ENCODE data around the gene PEF1.

PEF1 gene

GRCh38 chr1:31675756-31676155, 31.1 kb upstream of the PEF1 start:
- Histone ChIP-seq H3K27me3 (replicated peaks; ENCODE audit: control insufficient read depth, insufficient read depth, low read length) (no peaks in the 10 kb centered on the region), H3K4me3 (replicated peaks; ENCODE audit: low read depth, low read length) (no peak overlapping the region), H3K36me3 (ENCODE audit: control insufficient read depth, insufficient read depth, low read length) (no peaks in the 10 kb centered on the region)
- TF ChIP-seq CTCF (IDR thresholded peaks at IDR 0.05; ENCODE audit: insufficient read depth, low read length, poor library complexity, severe bottlenecking): no peak
- DNase-seq (ENCODE audit: extremely low read depth, insufficient read length): no peak

GRCh38 chr1:31675161-31675560, 30.5 kb upstream of the PEF1 start:
- no peaks in the 10 kb centered on the region for H3K36me3 ChIP-seq (ENCODE audit: control insufficient read depth, insufficient read depth, low read length)
- H3K4me3 ChIP-seq (replicated peaks; ENCODE audit: low read depth, low read length): no peak overlapping the region
- TF ChIP-seq CTCF (IDR thresholded peaks at IDR 0.05; ENCODE audit: insufficient read depth, low read length, poor library complexity, severe bottlenecking): no peak
- H3K27me3 ChIP-seq (replicated peaks; ENCODE audit: control insufficient read depth, insufficient read depth, low read length): no peaks in the 10 kb centered on the region; the same call in 1 of the 2 replicates
- DNase-seq (ENCODE audit: extremely low read depth, insufficient read length): no peak

GRCh38 chr1:31674626-31675025, 29.9 kb upstream of the PEF1 start:
- no peak for DNase-seq (ENCODE audit: extremely low read depth, insufficient read length)
- no peak for TF ChIP-seq CTCF (IDR thresholded peaks at IDR 0.05; ENCODE audit: insufficient read depth, low read length, poor library complexity, severe bottlenecking)
- H3K36me3 ChIP-seq (ENCODE audit: control insufficient read depth, insufficient read depth, low read length): no peaks in the 10 kb centered on the region
- no peaks in the 10 kb centered on the region; the same call in 1 of the 2 replicates for H3K27me3 ChIP-seq (replicated peaks; ENCODE audit: control insufficient read depth, insufficient read depth, low read length)
- H3K4me3 ChIP-seq (replicated peaks; ENCODE audit: low read depth, low read length): no peak overlapping the region

- TF ChIP-seq CTCF (IDR thresholded peaks at IDR 0.05; ENCODE audit: insufficient read depth, low read length, poor library complexity, severe bottlenecking): no peak
- H3K27me3 ChIP-seq (replicated peaks; ENCODE audit: control insufficient read depth, insufficient read depth, low read length): no peaks in the 10 kb centered on the region; the same call in none of the 2 replicates
- no peaks in the 10 kb centered on the region for H3K36me3 ChIP-seq (ENCODE audit: control insufficient read depth, insufficient read depth, low read length)
- no peak overlapping the region for H3K4me3 ChIP-seq (replicated peaks; ENCODE audit: low read depth, low read length)
- no peak for DNase-seq (ENCODE audit: extremely low read depth, insufficient read length)
These were observed 28.8 kb upstream of the PEF1 start for GRCh38 chr1:31673433-31673832.

GRCh38 chr1:31672986-31673385, 28.3 kb upstream of the PEF1 start:
- no peak overlapping the region for H3K4me3 ChIP-seq (replicated peaks; ENCODE audit: low read depth, low read length)
- no peaks in the 10 kb centered on the region; the same call in none of the 2 replicates for H3K27me3 ChIP-seq (replicated peaks; ENCODE audit: control insufficient read depth, insufficient read depth, low read length)
- DNase-seq (ENCODE audit: extremely low read depth, insufficient read length): no peak
- TF ChIP-seq CTCF (IDR thresholded peaks at IDR 0.05; ENCODE audit: insufficient read depth, low read length, poor library complexity, severe bottlenecking): no peak
- H3K36me3 ChIP-seq (ENCODE audit: control insufficient read depth, insufficient read depth, low read length): no peaks in the 10 kb centered on the region

- TF ChIP-seq CTCF (IDR thresholded peaks at IDR 0.05; ENCODE audit: insufficient read depth, low read length, poor library complexity, severe bottlenecking): no peak
- DNase-seq (ENCODE audit: extremely low read depth, insufficient read length): no peak
- Histone ChIP-seq H3K27me3 (replicated peaks; ENCODE audit: control insufficient read depth, insufficient read depth, low read length) (no peaks in the 10 kb centered on the region; the same call in none of the 2 replicates), H3K4me3 (replicated peaks; ENCODE audit: low read depth, low read length) (no peak overlapping the region), H3K36me3 (ENCODE audit: control insufficient read depth, insufficient read depth, low read length) (no peaks in the 10 kb centered on the region)
These were observed 27.0 kb upstream of the PEF1 start for GRCh38 chr1:31671561-31672201.

Data from GM06990 (cell line).